ENCODE results near the gene CA11.
"Not testable (repeated sequence)": the region's sequence is repeated elsewhere in the genome, so short reads cannot be mapped to it uniquely, and the experiment has no call there.

The CA11 gene

GRCh38 chr19:48639483-48640375, 6.3 kb downstream of the CA11 start:
- no peak for DNase-seq

- DNase-seq: no peak
Measured at GRCh38 chr19:48638831-48639381, 7.1 kb downstream of the CA11 start.

DNA sequence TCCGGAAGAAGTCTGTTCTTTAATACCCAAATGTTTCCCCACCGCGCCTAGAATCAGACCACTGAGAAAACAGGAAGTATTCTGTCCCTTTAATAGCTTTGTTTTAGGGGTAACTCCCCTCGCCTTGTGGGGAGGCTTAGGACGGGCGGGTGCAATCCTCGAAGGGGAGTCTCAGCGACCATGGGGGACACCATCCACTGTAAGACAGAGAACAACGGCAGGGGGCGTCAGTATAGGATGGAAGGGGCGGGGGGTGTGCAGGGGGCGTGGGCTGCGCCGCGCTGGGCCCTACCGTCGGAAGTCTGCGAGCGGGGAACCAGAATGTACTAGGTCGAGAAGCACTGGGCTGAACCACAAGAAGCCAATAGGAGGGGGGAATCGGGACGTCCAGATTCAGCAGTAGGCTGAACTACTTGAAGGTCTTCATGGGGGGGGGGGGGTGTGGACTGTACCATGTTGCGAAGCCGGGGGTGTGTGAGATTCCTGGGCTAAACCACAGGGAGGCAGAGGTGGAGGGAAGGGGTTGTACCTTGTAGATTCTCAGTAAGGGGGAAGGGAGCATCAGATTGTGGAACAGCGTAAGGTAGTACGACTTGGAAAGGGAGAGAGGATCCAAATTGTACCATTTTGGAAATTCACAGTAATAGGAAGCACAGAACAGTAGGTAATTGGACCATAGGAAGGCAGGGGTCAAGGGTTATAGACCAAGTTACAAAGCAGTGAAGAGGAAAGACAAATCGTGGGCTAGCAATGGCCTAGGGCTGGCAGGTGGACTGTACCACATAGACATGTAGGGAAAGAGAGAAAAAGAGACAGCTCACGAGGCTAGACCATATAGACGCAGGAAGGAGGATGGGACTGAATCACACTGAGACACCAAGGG, 7.8 kb downstream of the CA11 start:
- peak; percentile 94 for DNase-seq

DNA sequence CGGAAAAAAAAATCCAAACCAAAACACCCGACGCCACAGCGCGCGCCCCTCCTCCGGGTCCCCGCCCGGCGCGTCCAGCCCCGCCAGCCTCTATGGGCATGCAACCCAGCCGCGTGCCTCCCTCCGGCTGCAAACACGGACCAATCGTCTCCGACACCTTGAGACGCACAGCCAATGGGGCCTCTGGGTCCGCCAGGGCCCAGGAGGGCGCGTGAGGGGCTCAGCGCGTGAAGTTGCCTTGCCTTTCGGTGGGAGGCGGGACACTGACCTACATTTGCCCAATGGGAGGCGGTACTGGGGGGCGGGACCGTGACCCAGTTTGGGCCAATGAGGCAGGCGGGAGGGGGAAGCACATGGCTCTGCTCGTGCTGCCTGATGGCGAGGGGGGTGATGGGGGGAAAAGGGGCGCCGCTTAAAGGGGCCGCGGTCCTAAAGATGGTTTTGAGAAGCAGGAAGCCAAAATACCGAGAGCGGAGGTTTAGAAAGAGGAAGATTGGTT, 8.5 kb downstream of the CA11 start:
- DNase-seq: peak; percentile 99

DNA sequence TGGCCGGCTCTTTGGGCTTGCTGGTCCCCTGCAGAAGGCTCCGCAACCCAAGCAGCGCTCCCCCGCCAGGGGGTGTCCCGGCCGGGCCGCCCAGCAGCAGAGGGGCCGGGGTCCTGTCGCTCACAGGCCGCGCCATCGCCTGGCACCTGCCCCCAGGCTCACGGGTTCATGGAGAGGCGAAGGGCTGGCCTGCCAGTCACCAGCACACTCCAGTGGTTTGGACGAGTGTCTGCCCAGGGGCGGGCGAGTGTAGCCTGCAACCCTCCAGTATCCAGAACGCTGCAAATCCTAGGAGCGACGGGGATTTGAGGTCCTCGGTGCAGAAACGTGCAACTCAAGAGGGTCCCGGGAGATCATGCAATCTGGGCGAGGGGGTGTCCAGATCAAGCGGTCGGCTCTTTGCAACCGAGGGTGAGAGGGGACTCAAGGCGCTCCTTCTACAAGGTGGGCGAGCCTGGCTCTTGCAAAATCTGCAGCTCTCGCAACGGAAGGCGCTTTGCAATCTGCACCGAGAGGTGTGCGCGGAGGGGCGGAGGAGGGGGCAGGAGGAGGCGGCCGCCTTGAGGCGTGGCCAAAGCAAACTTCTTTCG, 9.0 kb downstream of the CA11 start, which contains the start of gene DBP:
TSS of gene DBP (minus strand) at position 521 of the 590 bp plus-strand sequence. CDS start at position 136, 385 bp downstream.
- DNase-seq: peak; percentile 64

- DNase-seq: peak; percentile 52
Measured at GRCh38 chr19:48635966-48636858, 9.8 kb downstream of the CA11 start.

- peak; percentile 81 for DNase-seq
Measured at GRCh38 chr19:48635263-48635965, 10.6 kb downstream of the CA11 start.

DNA sequence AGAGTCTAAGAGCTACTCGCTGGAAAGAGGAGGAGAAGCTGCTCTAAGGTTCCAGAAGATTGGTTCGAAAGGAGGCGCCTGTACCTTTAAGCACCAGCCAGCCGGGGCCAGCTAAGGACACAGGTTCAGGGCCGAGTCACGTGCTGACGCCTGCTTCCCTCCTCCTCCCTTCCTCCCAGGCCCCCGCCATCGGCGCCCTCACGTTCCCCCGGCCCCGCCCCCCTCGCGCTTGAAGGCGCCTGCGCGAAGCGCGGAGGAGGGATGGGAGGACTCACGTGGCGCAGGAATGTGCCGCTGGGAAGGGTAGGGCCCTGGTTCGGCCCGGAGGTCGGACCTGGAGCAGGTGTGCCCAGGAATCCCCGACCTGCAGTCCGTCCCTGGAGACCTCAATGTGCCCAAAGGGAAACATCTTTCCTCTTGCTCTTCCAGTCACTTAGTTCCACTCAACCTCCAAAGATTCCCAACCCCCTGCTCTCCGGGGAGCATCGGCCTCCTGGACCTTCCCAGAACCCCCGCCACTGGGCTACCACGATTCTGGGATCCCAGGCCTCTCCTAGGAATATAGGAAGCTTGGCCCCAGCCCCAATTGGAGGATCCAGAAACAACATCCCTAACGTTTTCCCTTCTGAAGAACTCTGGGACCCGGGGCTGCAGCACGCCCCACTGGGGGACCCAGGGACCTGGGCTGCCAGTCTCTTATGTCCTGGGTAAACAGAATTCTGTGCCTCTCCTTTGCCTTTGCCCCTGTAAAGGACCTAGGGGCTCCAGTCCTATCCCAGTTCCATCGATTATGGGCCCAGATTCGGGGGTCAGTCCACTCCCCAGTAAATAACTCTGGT, 11.3 kb downstream of the CA11 start:
- peak; percentile 99 for DNase-seq

GRCh38 chr19:48634036-48634342, 12.0 kb downstream of the CA11 start:
- no peak for DNase-seq

- peak; percentile 45 for DNase-seq
Measured at GRCh38 chr19:48633148-48634035, 12.6 kb downstream of the CA11 start.

- peak; percentile 66 for DNase-seq
Measured at GRCh38 chr19:48632692-48633147, 13.3 kb downstream of the CA11 start.

GRCh38 chr19:48632286-48632685, 13.7 kb downstream of the CA11 start:
- DNase-seq: not testable (repeated sequence)

DNA sequence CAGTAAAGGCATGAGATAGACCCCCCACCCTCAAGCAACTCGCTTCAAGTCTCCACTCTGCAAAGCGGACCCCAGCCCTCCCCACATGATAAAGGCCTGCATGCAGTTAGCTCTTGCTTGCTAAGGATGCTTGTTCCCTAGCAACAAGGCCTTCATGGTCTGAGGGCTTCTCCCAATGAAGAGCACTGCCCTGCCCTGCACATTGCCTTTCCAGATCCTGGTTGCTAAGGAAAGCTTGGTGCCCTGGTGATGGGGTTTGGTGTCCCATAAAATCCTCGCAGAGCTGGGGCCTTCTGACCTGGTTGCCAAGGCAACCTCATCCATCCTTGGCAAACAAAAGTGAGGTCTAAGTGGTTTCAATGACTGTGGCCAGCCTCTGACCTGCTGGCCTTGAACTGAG, 14.8 kb downstream of the CA11 start:
- DNase-seq: peak; percentile 51

DNA sequence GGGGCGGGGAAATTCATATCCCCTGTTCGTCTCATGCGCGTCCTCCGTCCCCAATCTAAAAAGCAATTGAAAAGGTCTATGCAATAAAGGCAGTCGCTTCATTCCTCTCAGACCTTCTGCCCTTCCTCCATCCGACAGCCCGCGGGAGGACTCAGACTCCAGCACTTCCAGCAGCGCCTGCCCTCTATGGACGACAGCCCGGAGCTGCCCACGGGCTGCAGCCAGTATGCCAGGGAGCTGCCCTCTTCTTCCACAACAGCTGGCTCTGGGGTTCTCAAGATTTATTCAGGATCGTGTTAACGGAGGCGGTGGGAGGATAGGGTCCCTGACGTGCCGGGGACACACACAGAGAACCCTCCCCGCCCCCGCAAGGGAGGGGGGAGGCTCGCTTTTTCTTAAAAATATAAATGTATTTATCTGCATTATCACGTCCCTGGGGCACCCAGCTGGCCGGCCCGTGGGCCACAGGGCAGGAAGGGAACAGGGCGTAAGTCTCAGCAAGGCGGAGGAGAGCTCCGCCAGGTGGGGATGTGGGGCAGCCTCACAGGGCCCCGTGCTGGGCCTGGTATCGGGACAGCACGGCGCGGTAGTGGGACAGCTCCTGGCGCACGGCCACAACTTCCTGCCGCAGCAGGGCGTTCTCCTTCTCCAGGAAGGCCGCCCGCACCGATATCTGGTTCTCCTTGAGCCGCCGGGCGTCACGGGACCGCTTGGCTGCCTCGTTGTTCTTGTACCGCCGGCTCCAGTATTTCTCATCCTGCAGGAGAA, 15.5 kb downstream of the CA11 start:
- peak; percentile 96 for DNase-seq

DNA sequence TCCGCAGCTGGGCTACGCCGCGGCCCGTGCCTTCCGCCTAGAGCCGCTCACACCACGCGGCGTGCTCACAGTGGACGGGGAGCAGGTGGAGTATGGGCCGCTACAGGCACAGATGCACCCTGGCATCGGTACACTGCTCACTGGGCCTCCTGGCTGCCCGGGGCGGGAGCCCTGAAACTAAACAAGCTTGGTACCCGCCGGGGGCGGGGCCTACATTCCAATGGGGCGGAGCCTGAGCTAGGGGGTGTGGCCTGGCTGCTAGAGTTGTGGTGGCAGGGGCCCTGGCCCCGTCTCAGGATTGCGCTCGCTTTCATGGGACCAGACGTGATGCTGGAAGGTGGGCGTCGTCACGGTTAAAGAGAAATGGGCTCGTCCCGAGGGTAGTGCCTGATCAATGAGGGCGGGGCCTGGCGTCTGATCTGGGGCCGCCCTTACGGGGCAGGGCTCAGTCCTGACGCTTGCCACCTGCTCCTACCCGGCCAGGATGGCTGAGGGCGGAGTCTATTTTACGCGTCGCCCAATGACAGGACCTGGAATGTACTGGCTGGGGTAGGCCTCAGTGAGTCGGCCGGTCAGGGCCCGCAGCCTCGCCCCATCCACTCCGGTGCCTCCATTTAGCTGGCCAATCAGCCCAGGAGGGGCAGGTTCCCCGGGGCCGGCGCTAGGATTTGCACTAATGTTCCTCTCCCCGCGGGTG, 16.2 kb downstream of the CA11 start:
- DNase-seq: peak; percentile 45

GRCh38 chr19:48629297-48629598, 16.7 kb downstream of the CA11 start:
- no peak for DNase-seq

DNA sequence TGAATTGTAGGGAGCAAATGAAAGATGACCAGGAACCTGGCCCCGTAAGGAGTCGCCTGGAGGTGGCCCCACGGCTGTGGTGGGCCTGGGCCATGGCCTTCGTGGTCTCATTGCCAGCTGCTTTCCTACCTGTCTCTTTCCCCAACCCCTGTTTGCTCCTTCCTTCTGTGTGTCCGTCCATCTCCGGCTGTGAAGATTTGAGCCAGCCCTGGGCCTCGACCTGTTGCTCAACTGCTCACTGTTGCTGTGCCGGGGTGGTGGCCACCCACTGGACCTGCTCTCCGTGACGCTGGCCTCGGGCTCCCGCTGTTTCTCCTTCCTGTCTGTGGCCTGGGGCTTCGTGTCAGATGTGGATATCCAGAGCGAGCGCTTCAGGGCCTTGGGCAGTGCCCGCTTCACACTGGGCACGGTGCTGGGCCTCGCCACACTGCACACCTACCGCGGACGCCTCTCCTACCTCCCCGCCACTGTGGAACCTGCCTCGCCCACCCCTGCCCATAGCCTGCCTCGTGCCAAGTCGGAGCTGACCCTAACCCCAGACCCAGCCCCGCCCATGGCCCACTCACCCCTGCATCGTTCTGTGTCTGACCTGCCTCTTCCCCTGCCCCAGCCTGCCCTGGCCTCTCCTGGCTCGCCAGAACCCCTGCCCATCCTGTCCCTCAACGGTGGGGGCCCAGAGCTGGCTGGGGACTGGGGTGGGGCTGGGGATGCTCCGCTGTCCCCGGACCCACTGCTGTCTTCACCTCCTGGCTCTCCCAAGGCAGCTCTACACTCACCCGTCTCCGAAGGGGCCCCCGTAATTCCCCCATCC, 17.3 kb downstream of the CA11 start:
- DNase-seq: no peak

Measured in hematopoietic multipotent progenitor cell treated with erythropoietin and hydrocortisone succinate and interleukin-3 and kit ligand, for 6 days (in vitro differentiated cells).